Vagina (tissue), 2 donors: ENCODE data around the gene DEF6.

ENCODE experiments used
- CTCF ChIP-seq, 3 experiments: fragments of 450-650 bp in 2 of 3; fragments of 200-600 bp in 1 of 3; sonication (generic) in 1 of 3; IDR thresholded peaks; one replicate each; pipeline ENCODE4 v1.5.1; 2017 to 2019; ENCODE audit warnings: antibody characterized with exemption in 3 of 3, mild to moderate bottlenecking in 2 of 3, moderate library complexity in 2 of 3
- POLR2A ChIP-seq, 2 donors: fragments of 450-650 bp; IDR thresholded peaks; one replicate each; pipeline ENCODE4 v1.6.1; 2017; ENCODE audit warnings: antibody characterized with exemption in 2 of 2, mild to moderate bottlenecking in 2 of 2, moderate library complexity in 2 of 2
- POLR2AphosphoS5 ChIP-seq, 2 donors: sonication (generic); formaldehyde crosslinking; IDR thresholded peaks; one replicate each; pipeline ENCODE4 v1.9.0; 2017; ENCODE audit warnings: antibody characterized with exemption in 2 of 2, mild to moderate bottlenecking in 2 of 2, low read depth in 1 of 2; ENCODE audit not compliant: insufficient read depth in 1 of 2

GRCh38 chr6:35312076-35312800 is 14.6 kb downstream of the DEF6 start:
- no peak for TF ChIP-seq CTCF (IDR thresholded peaks at IDR 0.05)
- TF ChIP-seq POLR2A (IDR thresholded peaks at IDR 0.05), result no peak
- no peak for TF ChIP-seq POLR2AphosphoS5 (IDR thresholded peaks at IDR 0.05; ENCODE audit: insufficient read depth in 1 of 2, low read depth in 1 of 2)
